Measurements from ENCODE around the gene RBM22.

Gene RBM22

GRCh38 chr5:150706776-150707390 lies 6.0 kb upstream of the RBM22 start:
- TF ChIP-seq CTCF (IDR thresholded peaks at IDR 0.05), result no peak
- Histone ChIP-seq H3K4me3 (ENCODE audit: low read depth in 1 of 2, low read length in 1 of 2) (no peak overlapping the region), H3K4me1 (ENCODE audit: control insufficient read depth in 1 of 2, insufficient read depth in 1 of 2, low read depth in 1 of 2, low read length in 1 of 2) (no peaks in the 10 kb centered on the region), H3K27me3 (peaks cover 7% of the 10 kb centered on the region), H3K9me3 (no peaks in the 10 kb centered on the region), H3K36me3 (peaks cover 46% of the 10 kb centered on the region), H3K27ac (no peak overlapping the region)

- peaks cover 7% of the 10 kb centered on the region for H3K27me3 ChIP-seq
- no peaks in the 10 kb centered on the region for H3K9me3 ChIP-seq
- H3K27ac ChIP-seq, result no peak overlapping the region
- no peak overlapping the region for H3K4me3 ChIP-seq (ENCODE audit: low read depth in 1 of 2, low read length in 1 of 2)
- peaks cover 18% of the 10 kb centered on the region for H3K36me3 ChIP-seq
- H3K4me1 ChIP-seq (ENCODE audit: control insufficient read depth in 1 of 2, insufficient read depth in 1 of 2, low read depth in 1 of 2, low read length in 1 of 2), result peaks cover 19 to 24% of the 10 kb centered on the region in 2 experiments
- no peak for TF ChIP-seq CTCF (IDR thresholded peaks at IDR 0.05)
These were observed 2.9 kb upstream of the RBM22 start for GRCh38 chr5:150703762-150704161.

GRCh38 chr5:150700246-150700593 lies 642 bp downstream of the RBM22 start:
- peaks cover 39% of the 10 kb centered on the region for H3K36me3 ChIP-seq
- H3K4me3 ChIP-seq (ENCODE audit: low read depth in 1 of 2, low read length in 1 of 2), result peak overlapping the region; percentile 96 to 97
- no peaks in the 10 kb centered on the region for H3K9me3 ChIP-seq
- no peak for TF ChIP-seq CTCF (IDR thresholded peaks at IDR 0.05)
- H3K27me3 ChIP-seq, result peaks cover 7% of the 10 kb centered on the region
- H3K4me1 ChIP-seq (ENCODE audit: control insufficient read depth in 1 of 2, insufficient read depth in 1 of 2, low read depth in 1 of 2, low read length in 1 of 2), result peaks cover 19 to 24% of the 10 kb centered on the region in 2 experiments
- peak overlapping the region; percentile 95 for H3K27ac ChIP-seq

GRCh38 chr5:150694612-150695011 lies 6.2 kb downstream of the RBM22 start:
- H3K9me3 ChIP-seq, result no peaks in the 10 kb centered on the region
- no peaks in the 10 kb centered on the region for H3K27me3 ChIP-seq
- H3K36me3 ChIP-seq, result peaks cover 95% of the 10 kb centered on the region
- no peak overlapping the region for H3K27ac ChIP-seq
- TF ChIP-seq CTCF (IDR thresholded peaks at IDR 0.05), result no peak
- no peak overlapping the region for H3K4me3 ChIP-seq (ENCODE audit: low read depth in 1 of 2, low read length in 1 of 2)
- peaks cover 5 to 9% of the 10 kb centered on the region in 2 experiments for H3K4me1 ChIP-seq (ENCODE audit: control insufficient read depth in 1 of 2, insufficient read depth in 1 of 2, low read depth in 1 of 2, low read length in 1 of 2)

- Histone ChIP-seq H3K27ac (no peak overlapping the region), H3K4me3 (ENCODE audit: low read depth in 1 of 2, low read length in 1 of 2) (no peak overlapping the region), H3K4me1 (ENCODE audit: control insufficient read depth in 1 of 2, insufficient read depth in 1 of 2, low read depth in 1 of 2, low read length in 1 of 2) (peaks cover 6 to 9% of the 10 kb centered on the region in 2 experiments), H3K27me3 (no peaks in the 10 kb centered on the region), H3K36me3 (peaks cover 83% of the 10 kb centered on the region), H3K9me3 (no peaks in the 10 kb centered on the region)
- no peak for TF ChIP-seq CTCF (IDR thresholded peaks at IDR 0.05)
These were observed 8.6 kb downstream of the RBM22 start for GRCh38 chr5:150692276-150692675.

Data from neutrophil (primary cell).